ENCODE measurements around the gene ZBED2.

The ZBED2 gene

DNA sequence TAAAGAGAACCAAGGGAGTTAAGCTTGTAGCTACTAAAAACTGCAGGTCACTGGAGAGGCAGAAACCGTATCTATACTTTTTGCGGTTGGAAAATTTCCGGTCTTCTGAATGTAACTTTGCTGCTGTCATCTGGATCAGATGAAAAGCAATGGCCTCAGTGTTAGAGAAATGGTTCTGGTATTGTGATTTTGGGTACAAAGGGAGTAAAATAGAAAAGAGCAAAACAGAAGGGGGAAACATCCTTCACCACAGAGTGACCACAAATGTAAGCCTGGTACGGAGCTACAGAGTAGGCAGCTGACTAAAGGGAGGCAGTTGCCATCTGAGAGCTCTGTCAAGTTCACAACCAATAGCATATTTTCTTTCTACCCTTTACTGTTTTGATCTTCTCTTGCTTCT lies 47.5 kb downstream of the ZBED2 start:
- Histone ChIP-seq H3K36me3 (ENCODE audit: control insufficient read depth, insufficient read depth, low read length) (no peaks in the 10 kb centered on the region), H3K27ac (ENCODE audit: low read depth, low read length, severe bottlenecking) (peak overlapping the region; percentile 71), H3K4me1 (ENCODE audit: control insufficient read depth, insufficient read depth, low read length, poor library complexity, severe bottlenecking) (peaks cover 23% of the 10 kb centered on the region), H3K4me3 (ENCODE audit: extremely low read depth, insufficient read depth, low read length, poor library complexity, severe bottlenecking) (no peak overlapping the region), H3K9me3 (ENCODE audit: control insufficient read depth, low read length) (no peaks in the 10 kb centered on the region)
- WGBS, 2 experiments (ENCODE audit: insufficient coverage in 2 of 2) = 83 to 91% methylated on average over 4 of the region's 4 CpGs

DNA sequence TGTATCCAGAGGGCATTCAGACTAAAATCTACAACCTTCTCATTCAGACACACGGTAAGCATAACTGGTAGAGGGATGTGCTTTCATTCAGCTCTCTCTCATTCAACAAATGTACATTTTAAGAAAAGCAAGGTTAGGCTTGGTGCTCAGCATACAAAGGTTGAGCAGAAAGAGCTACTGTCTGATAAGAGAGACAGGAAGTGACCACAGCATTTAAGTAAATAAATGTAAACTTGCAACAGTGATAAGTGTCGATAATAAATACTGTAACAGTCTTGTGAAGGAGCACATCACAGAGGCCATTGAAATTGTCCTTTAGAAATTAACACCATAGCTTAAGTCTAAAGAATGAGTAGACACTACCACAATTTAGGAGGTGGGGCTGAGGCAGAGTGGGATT lies 49.8 kb downstream of the ZBED2 start:
- no peaks in the 10 kb centered on the region for H3K36me3 ChIP-seq (ENCODE audit: control insufficient read depth, insufficient read depth, low read length)
- no peaks in the 10 kb centered on the region for H3K9me3 ChIP-seq (ENCODE audit: control insufficient read depth, low read length)
- no peak overlapping the region for H3K4me3 ChIP-seq (ENCODE audit: extremely low read depth, insufficient read depth, low read length, poor library complexity, severe bottlenecking)
- peaks cover 23% of the 10 kb centered on the region for H3K4me1 ChIP-seq (ENCODE audit: control insufficient read depth, insufficient read depth, low read length, poor library complexity, severe bottlenecking)
- no peak overlapping the region for H3K27ac ChIP-seq (ENCODE audit: low read depth, low read length, severe bottlenecking)
- no CpG with 5 or more reads among the region's 2 CpGs for WGBS, 2 experiments (ENCODE audit: insufficient coverage in 2 of 2)
